K562 (cell line): ENCODE results near the gene SLC34A3. TPM values are rescaled to one million over a fixed set of nuclear protein-coding genes. Genes with fewer than 3 reads are reported as not detected.

Experiments
- ATAC-seq: fragments of 200-7000 bp; cut with Tn5 transposase; 3 replicates; pipeline ENCODE4 v1.9.1; 2020; ENCODE audit warnings: moderate library complexity
- BruUV-seq: library from RNA; stranded (reverse); fragments of 400-500 nt; replicated peaks from 2 replicates; lab custom pipeline; 2021; lab: Mats Ljungman, UMichigan
- CTCF ChIA-PET: fragments of 300-600 bp; formaldehyde crosslinking; extraction: SDS; loops from one replicate; lab custom pipeline; 2021; ENCODE audit warnings: low intra/inter-chr PET ratio; lab: Yijun Ruan, JAX
- POLR2A ChIA-PET: fragments of 300-600, 350-650 bp; sonication (Branson Sonifier 250); formaldehyde crosslinking; extraction: SDS; loops from one replicate; lab custom pipeline; 2021; ENCODE audit warnings: antibody characterized with exemption, inconsistent platforms; lab: Yijun Ruan, JAX
- DNase-seq, 4 experiments: peaks; one replicate each; pipeline versions ENCODE4 v3.0.0 to v3.0.0-alpha.2; 2011 to 2018; ENCODE audit warnings: low spot score in 3 of 4, mixed read lengths in 3 of 4; ENCODE audit errors: extremely low read depth in 1 of 4
- FAIRE-seq: peaks from 2 replicates; lab custom pipeline; 2011; peaks lifted over from hg19 to GRCh38; lab: Jason Lieb, UNC
- H2AFZ ChIP-seq: 2 replicates; pipeline ENCODE4 v1.6.0; 2011; ENCODE audit warnings: low read depth, low read length, control low read depth, inconsistent platforms
- H3K27ac ChIP-seq: fragments of 200-600 bp; 3 replicates; pipeline ENCODE4 v1.8.0; 2011; ENCODE audit warnings: low read depth, mild to moderate bottlenecking, control low read depth, inconsistent platforms, low read length, moderate library complexity, mixed read lengths; ENCODE audit errors: extremely low read depth
- H3K27me3 ChIP-seq, 2 experiments: fragments of 300-600 bp in 1 of 2; 2 replicates in 1 of 2; 3 replicates in 1 of 2; pipeline versions ENCODE4 v1.6.0 to v1.8.0; 2011; ENCODE audit warnings: inconsistent platforms in 2 of 2, low read length in 2 of 2, mild to moderate bottlenecking in 1 of 2, mixed read lengths in 1 of 2, moderate library complexity in 1 of 2; ENCODE audit not compliant: control insufficient read depth in 2 of 2, insufficient read depth in 2 of 2
- H3K36me3 ChIP-seq: fragments of 300-600 bp; 3 replicates; pipeline ENCODE4 v1.8.0; 2011; ENCODE audit warnings: mild to moderate bottlenecking, low read length, inconsistent platforms; ENCODE audit not compliant: control insufficient read depth, insufficient read depth
- H3K4me1 ChIP-seq, 2 experiments: fragments of 200-600 bp in 1 of 2; replicated peaks in 1 of 2; 2 replicates in 1 of 2; 3 replicates in 1 of 2; pipeline versions ENCODE4 v1.5.1 to v1.8.0; 2011; ENCODE audit warnings: inconsistent platforms in 2 of 2, low read length in 2 of 2, mild to moderate bottlenecking in 1 of 2, mixed read lengths in 1 of 2, moderate library complexity in 1 of 2; ENCODE audit not compliant: control insufficient read depth in 2 of 2, insufficient read depth in 2 of 2
- H3K4me2 ChIP-seq: 2 replicates; pipeline ENCODE4 v1.6.1; 2011; ENCODE audit warnings: low read length, control low read depth, inconsistent platforms, mixed read lengths; ENCODE audit not compliant: insufficient read depth
- H3K4me3 ChIP-seq: fragments of 200-600 bp; sonication (generic), shearing (Covaris generic); 2 replicates; pipeline ENCODE4 v1.5.1; 2016; ENCODE audit warnings: control low read depth, inconsistent platforms
- H3K79me2 ChIP-seq: fragments of 200-600 bp; 3 replicates; pipeline ENCODE4 v1.8.0; 2011; ENCODE audit warnings: low read length, inconsistent platforms; ENCODE audit not compliant: control insufficient read depth, insufficient read depth
- H3K9ac ChIP-seq, 2 experiments: 2 replicates each; pipeline versions ENCODE4 v1.6.0 to v1.6.1; 2011; ENCODE audit warnings: low read depth in 2 of 2, low read length in 2 of 2, control low read depth in 1 of 2, inconsistent platforms in 1 of 2, mild to moderate bottlenecking in 1 of 2, mixed read lengths in 1 of 2; ENCODE audit not compliant: insufficient read depth in 1 of 2
- H3K9me1 ChIP-seq: one replicate; pipeline ENCODE4 v1.6.0; 2011; ENCODE audit warnings: inconsistent platforms, mild to moderate bottlenecking, low read length, moderate library complexity; ENCODE audit not compliant: control insufficient read depth, insufficient read depth
- H3K9me3 ChIP-seq: replicated peaks from 2 replicates; pipeline ENCODE4 v1.5.1; 2011; ENCODE audit warnings: low read depth, low read length, inconsistent platforms; ENCODE audit not compliant: control insufficient read depth, insufficient read depth
- H4K20me1 ChIP-seq: replicated peaks from 2 replicates; pipeline ENCODE4 v1.6.1; 2011; ENCODE audit warnings: low read length, inconsistent platforms, mixed read lengths; ENCODE audit not compliant: control insufficient read depth, insufficient read depth
- POLR2G ChIP-seq: fragments of 200-400 bp; formaldehyde crosslinking; IDR thresholded peaks from 2 replicates; pipeline ENCODE4 v1.6.1; 2017; ENCODE audit warnings: low read depth, mild to moderate bottlenecking, antibody characterized with exemption, low read length, moderate library complexity
- RBFOX2 ChIP-seq: fragments of 200-400 bp; formaldehyde crosslinking; IDR thresholded peaks from 2 replicates; pipeline ENCODE4 v1.6.1; 2017; ENCODE audit warnings: low read depth, mild to moderate bottlenecking, low read length, moderate library complexity
- RBM22 ChIP-seq: fragments of 200-400 bp; formaldehyde crosslinking; IDR thresholded peaks from 2 replicates; pipeline ENCODE4 v1.6.1; 2018; ENCODE audit warnings: low read length, low read depth; ENCODE audit not compliant: poor library complexity, severe bottlenecking
- WGBS: fragments of 100-300 bp; shearing (Covaris generic); methylation state at CpG from one replicate; pipeline ENCODE4 v1.1.6; 2016; ENCODE audit warnings: low coverage, mixed read lengths; ENCODE audit not compliant: insufficient coverage; ENCODE audit errors: missing lambda C conversion rate; 5-methylcytosine and 5-hydroxymethylcytosine counted together
- in situ Hi-C: fragments of 300-500 bp; cut with MboI; formaldehyde crosslinking; loops from 4 replicates; pipeline ENCODE4 v1.15.0; 2018; ENCODE audit warnings: inconsistent platforms, mixed read lengths
- intact Hi-C: fragments of 100-400 bp; cut with micrococcal nuclease; formaldehyde crosslinking; loops from 2 replicates; pipeline ENCODE4 v1.14.2; 2022
- polyA plus RNA-seq, 8 experiments: library from polyadenylated mRNA; depleted of rRNA in 4 of 8; stranded (reverse) in 5 of 8; unstranded in 3 of 8; fragments of >200 nt; fragmentation: Nextera tagmentation in 2 of 8; fragmentation: Illumina TruSeq in 1 of 8; extraction: Ambion mirVana in 2 of 8; extraction: Trizol in 1 of 8; gene quantifications; 2 replicates each; pipeline versions ENCODE4 v1.2.1 to v1.2.3, GENCODE V29; 2011 to 2014; ENCODE audit warnings: inconsistent platforms in 1 of 8, missing spikeins in 1 of 8
- total RNA-seq, 7 experiments: library from RNA; depleted of rRNA in 6 of 7; stranded (reverse); fragments of >200 nt in 6 of 7; fragmentation: Illumina TruSeq in 2 of 7; extraction: Trizol in 2 of 7; gene quantifications; 2 replicates each; pipeline versions ENCODE4 v1.2.1 to v1.2.3, GENCODE V29; 2011 to 2021; ENCODE audit warnings: low replicate concordance in 1 of 7
- TF ChIP-seq, protein P1 (sequence below): sonication (generic); formaldehyde crosslinking; IDR thresholded peaks from 2 replicates; pipeline ENCODE4 v1.8.1; 2023; ENCODE audit warnings: mild to moderate bottlenecking, missing genetic modification reagents, moderate library complexity
- TF ChIP-seq, protein P2 (sequence below): IDR thresholded peaks from 2 replicates; pipeline ENCODE4 v1.6.1; 2012; ENCODE audit warnings: low read depth, low read length, improper control_type of control experiment, borderline replicate concordance

SLC34A3 gene
- total and polyA plus RNA-seq, 9 of the 15 experiments (the other 6 are each of a cell fraction or from before 2014, with no cell fraction given) = not detected

DNA sequence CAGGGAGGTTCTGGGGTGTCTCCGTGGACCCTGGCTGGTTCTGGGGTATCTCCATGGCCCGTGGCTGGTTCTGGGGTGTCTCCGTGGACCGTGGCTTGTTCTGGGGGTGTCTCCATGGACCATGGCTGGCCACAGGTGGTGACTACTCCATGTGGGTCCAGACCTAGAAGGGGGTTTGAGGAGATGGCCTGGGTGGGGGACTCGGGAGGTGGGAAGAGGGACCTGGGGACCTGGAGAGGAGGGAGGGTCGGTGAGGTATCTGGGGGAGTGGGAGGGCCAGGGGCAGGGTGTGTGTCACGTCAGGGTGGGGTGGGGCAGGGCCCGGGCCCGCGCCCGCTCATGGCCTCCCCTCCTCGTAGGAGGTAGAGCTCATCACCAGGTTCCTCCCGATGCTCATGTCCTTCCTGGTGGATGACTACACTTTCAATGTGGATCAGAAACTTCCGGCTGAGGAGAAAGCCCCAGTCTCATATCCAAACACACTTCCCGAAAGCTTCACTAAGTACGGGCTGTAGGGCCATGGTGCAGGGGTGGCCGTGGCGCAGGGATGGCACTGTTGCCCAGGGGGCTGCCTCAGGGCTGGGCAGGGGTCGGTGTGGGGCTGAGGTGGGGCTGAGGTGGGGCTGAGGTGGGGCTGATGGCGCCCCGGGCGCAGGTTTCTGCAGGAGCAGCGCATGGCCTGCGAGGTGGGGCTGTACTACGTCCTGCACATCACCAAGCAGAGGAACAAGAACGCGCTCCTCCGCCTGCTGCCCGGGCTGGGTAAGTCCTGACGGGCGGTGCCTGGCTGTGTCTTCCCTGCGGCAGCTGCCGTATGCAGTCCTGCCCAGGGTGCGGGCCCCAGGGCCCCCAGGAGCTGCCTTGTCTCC, 36.1 kb downstream of the SLC34A3 start:
- Histone ChIP-seq H3K4me1 (peaks cover 20 to 60% of the 10 kb centered on the region in 2 experiments), H3K27me3 (no peaks in the 10 kb centered on the region), H3K9ac (peak overlapping the region in 1 of 2 experiments; percentile 28; a peak in 1 of 4 replicates), H3K79me2 (peaks cover 10% of the 10 kb centered on the region; the same call in 2 of the 3 replicates), H3K4me3 (no peak overlapping the region), H3K36me3 (peaks cover 73% of the 10 kb centered on the region), H4K20me1 (no peaks in the 10 kb centered on the region), H3K9me1 (no peaks in the 10 kb centered on the region), H3K27ac (no peak overlapping the region), H3K9me3 (no peaks in the 10 kb centered on the region), H2AFZ (no peak overlapping the region), H3K4me2 (no peak overlapping the region)
- FAIRE-seq (no peak), DNase-seq (no peak), ATAC-seq (no peak)
- in situ Hi-C loops = no loop called here
- intact Hi-C loops = no loop called here
- BruUV-seq = no TSS peak
- WGBS = 92% methylated on average over 20 of the region's 34 CpGs
- CTCF ChIA-PET = no interaction called here
- peak; percentile 41; the same call in 1 of the 2 replicates for TF ChIP-seq RBFOX2
- peak; percentile 57 for TF ChIP-seq POLR2G
- TF ChIP-seq, protein P1, sequence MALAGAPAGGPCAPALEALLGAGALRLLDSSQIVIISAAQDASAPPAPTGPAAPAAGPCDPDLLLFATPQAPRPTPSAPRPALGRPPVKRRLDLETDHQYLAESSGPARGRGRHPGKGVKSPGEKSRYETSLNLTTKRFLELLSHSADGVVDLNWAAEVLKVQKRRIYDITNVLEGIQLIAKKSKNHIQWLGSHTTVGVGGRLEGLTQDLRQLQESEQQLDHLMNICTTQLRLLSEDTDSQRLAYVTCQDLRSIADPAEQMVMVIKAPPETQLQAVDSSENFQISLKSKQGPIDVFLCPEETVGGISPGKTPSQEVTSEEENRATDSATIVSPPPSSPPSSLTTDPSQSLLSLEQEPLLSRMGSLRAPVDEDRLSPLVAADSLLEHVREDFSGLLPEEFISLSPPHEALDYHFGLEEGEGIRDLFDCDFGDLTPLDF (CRISPR knock-in tag) = no peak
- TF ChIP-seq, protein P2, sequence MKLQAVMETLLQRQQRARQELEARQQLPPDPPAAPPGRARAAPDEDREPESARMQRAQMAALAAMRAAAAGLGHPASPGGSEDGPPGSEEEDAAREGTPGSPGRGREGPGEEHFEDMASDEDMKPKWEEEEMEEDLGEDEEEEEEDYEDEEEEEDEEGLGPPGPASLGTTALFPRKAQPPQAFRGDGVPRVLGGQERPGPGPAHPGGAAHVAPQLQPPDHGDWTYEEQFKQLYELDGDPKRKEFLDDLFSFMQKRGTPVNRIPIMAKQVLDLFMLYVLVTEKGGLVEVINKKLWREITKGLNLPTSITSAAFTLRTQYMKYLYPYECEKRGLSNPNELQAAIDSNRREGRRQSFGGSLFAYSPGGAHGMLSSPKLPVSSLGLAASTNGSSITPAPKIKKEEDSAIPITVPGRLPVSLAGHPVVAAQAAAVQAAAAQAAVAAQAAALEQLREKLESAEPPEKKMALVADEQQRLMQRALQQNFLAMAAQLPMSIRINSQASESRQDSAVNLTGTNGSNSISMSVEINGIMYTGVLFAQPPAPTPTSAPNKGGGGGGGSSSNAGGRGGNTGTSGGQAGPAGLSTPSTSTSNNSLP = no peak
- peak; percentile 28 for TF ChIP-seq RBM22
- POLR2A ChIA-PET = interaction anchor here (0.5 to 4.2 kb wide), 8 partner anchors 10 to 137 kb away, joined by 3 to 23 read pairs (median 3); partner anchors contain the start of genes NRARP and TOR4A
